Keratinocyte (primary cell): Measurements from ENCODE around the gene TDP1. TPM values are rescaled to one million over a fixed set of nuclear protein-coding genes. Genes with fewer than 3 reads are reported as not detected.

ENCODE experiments used
- DNase-seq: peaks from one replicate; pipeline ENCODE4 v3.0.0-alpha.2; 2011; ENCODE audit warnings: low read depth, missing footprints, low spot score
- FAIRE-seq: peaks from 2 replicates; lab custom pipeline; 2011; peaks lifted over from hg19 to GRCh38; lab: Jason Lieb, UNC
- H2AFZ ChIP-seq: 2 replicates; pipeline ENCODE4 v1.6.0; 2012; ENCODE audit warnings: low read length, control low read depth, inconsistent platforms; ENCODE audit not compliant: control insufficient read depth
- H3K27ac ChIP-seq: 2 replicates; pipeline ENCODE4 v1.5.1; 2011; ENCODE audit warnings: low read length; ENCODE audit not compliant: control insufficient read depth, insufficient read depth
- H3K27me3 ChIP-seq: 3 replicates; pipeline ENCODE4 v1.6.0; 2011; ENCODE audit warnings: low read length; ENCODE audit not compliant: control insufficient read depth, insufficient read depth; ENCODE audit errors: extremely low read depth
- H3K36me3 ChIP-seq, 2 experiments: 2 replicates in 1 of 2; 3 replicates in 1 of 2; pipeline ENCODE4 v1.5.1; 2011; ENCODE audit warnings: low read length in 2 of 2, mild to moderate bottlenecking in 1 of 2; ENCODE audit not compliant: control insufficient read depth in 2 of 2, insufficient read depth in 2 of 2; ENCODE audit errors: extremely low read depth in 1 of 2
- H3K4me1 ChIP-seq: 3 replicates; pipeline ENCODE4 v1.5.1; 2011; ENCODE audit warnings: low read length; ENCODE audit not compliant: control insufficient read depth, insufficient read depth; ENCODE audit errors: extremely low read depth
- H3K4me2 ChIP-seq: 3 replicates; pipeline ENCODE4 v1.6.0; 2011; ENCODE audit warnings: low read depth, low read length; ENCODE audit not compliant: control insufficient read depth, insufficient read depth; ENCODE audit errors: extremely low read depth
- H3K4me3 ChIP-seq, 3 experiments: fragments of 200-600 bp in 1 of 3; sonication (generic) in 1 of 3; 2 replicates in 2 of 3; 3 replicates in 1 of 3; pipeline ENCODE4 v1.5.1; 2011 to 2016; ENCODE audit warnings: low read length in 3 of 3, mild to moderate bottlenecking in 3 of 3, control low read depth in 2 of 3, inconsistent platforms in 1 of 3, low read depth in 1 of 3, mixed read lengths in 1 of 3, mixed run types in 1 of 3, moderate library complexity in 1 of 3; ENCODE audit not compliant: control insufficient read depth in 2 of 3, insufficient read depth in 2 of 3; ENCODE audit errors: extremely low read depth in 1 of 3
- H3K79me2 ChIP-seq: 2 replicates; pipeline ENCODE4 v1.6.0; 2012; ENCODE audit warnings: low read length; ENCODE audit not compliant: control insufficient read depth, insufficient read depth
- H3K9ac ChIP-seq: 3 replicates; pipeline ENCODE4 v1.6.0; 2011; ENCODE audit warnings: low read length; ENCODE audit not compliant: control insufficient read depth, insufficient read depth; ENCODE audit errors: extremely low read depth
- H3K9me1 ChIP-seq: 3 replicates; pipeline ENCODE4 v1.6.0; 2011; ENCODE audit warnings: low read length; ENCODE audit not compliant: control insufficient read depth, insufficient read depth; ENCODE audit errors: extremely low read depth
- H3K9me3 ChIP-seq: 2 replicates; pipeline ENCODE4 v1.5.1; 2012; ENCODE audit warnings: low read depth, low read length; ENCODE audit not compliant: control insufficient read depth
- H4K20me1 ChIP-seq: 3 replicates; pipeline ENCODE4 v1.6.0; 2011; ENCODE audit warnings: low read length; ENCODE audit not compliant: control insufficient read depth, insufficient read depth; ENCODE audit errors: extremely low read depth
- EZH2 ChIP-seq: IDR thresholded peaks from one replicate; pipeline ENCODE4 v1.6.1; 2012; ENCODE audit warnings: inconsistent platforms, mild to moderate bottlenecking, low read length, moderate library complexity
- dilution Hi-C: fragments of 300-500 bp; cut with MboI; formaldehyde crosslinking; loops from one replicate; pipeline ENCODE4 v1.7.0; 2020; ENCODE audit warnings: low sequenced_read_pairs; ENCODE audit not compliant: extremely low pct_ligation_motif_present
- polyA plus RNA-seq, 5 experiments: library from polyadenylated mRNA; depleted of rRNA in 3 of 5; stranded (reverse) in 3 of 5; stranded (forward) in 1 of 5; unstranded in 1 of 5; fragments of >200 nt; gene quantifications; 1 replicate in 1 of 5; 2 replicates in 3 of 5; 3 replicates in 1 of 5; pipeline versions ENCODE4 v1.2.1 to v1.2.3, GENCODE V29; 2011 to 2012; ENCODE audit warnings: missing spikeins in 2 of 5, low read depth in 1 of 5, low replicate concordance in 1 of 5
- TF ChIP-seq, protein P1 (sequence below), 3 experiments: IDR thresholded peaks in 1 of 3; conservative IDR thresholded peaks in 1 of 3; optimal IDR thresholded peaks in 1 of 3; 2 replicates in 2 of 3; 3 replicates in 1 of 3; pipeline versions ENCODE3 to v1.5.1; 2011; ENCODE audit warnings: low read length in 3 of 3, mild to moderate bottlenecking in 3 of 3, moderate library complexity in 2 of 3, control low read depth in 1 of 3, inconsistent platforms in 1 of 3; ENCODE audit not compliant: insufficient read depth in 2 of 3; ENCODE audit errors: extremely low read depth in 1 of 3

TDP1 gene
- polyA plus RNA-seq, 1 donor (not counting 4 experiments of a cell fraction or from before 2014, with no cell fraction given): 24.9 TPM

DNA sequence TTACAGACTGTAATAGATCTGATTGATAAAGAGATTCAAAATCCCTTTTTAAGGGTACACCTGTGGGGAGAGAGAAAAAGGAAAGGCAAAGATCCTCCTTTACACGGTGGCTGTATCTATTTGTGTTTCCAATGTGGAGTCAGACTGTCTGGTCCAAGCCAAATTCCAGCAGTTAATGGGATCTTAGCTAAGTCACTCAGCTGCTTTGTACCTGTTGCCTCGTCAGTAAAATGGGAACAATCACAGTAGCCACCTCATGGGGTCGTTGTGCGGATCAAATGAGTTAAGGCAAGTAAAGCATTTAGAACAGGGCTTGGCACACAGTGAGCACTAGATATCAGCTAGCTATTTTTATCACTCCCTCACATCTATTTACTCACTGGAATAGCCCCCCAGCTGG, 48.1 kb upstream of the TDP1 start:
- no peaks in the 10 kb centered on the region for H3K79me2 ChIP-seq
- no peaks in the 10 kb centered on the region for H3K27me3 ChIP-seq
- no peak overlapping the region for H3K27ac ChIP-seq
- H4K20me1 ChIP-seq: no peaks in the 10 kb centered on the region
- dilution Hi-C loops: no loop called here
- TF ChIP-seq, protein P1, sequence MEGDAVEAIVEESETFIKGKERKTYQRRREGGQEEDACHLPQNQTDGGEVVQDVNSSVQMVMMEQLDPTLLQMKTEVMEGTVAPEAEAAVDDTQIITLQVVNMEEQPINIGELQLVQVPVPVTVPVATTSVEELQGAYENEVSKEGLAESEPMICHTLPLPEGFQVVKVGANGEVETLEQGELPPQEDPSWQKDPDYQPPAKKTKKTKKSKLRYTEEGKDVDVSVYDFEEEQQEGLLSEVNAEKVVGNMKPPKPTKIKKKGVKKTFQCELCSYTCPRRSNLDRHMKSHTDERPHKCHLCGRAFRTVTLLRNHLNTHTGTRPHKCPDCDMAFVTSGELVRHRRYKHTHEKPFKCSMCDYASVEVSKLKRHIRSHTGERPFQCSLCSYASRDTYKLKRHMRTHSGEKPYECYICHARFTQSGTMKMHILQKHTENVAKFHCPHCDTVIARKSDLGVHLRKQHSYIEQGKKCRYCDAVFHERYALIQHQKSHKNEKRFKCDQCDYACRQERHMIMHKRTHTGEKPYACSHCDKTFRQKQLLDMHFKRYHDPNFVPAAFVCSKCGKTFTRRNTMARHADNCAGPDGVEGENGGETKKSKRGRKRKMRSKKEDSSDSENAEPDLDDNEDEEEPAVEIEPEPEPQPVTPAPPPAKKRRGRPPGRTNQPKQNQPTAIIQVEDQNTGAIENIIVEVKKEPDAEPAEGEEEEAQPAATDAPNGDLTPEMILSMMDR (optimal IDR thresholded peaks at IDR 0.05 in 1 of 3, IDR thresholded peaks at IDR 0.05 in 1 of 3, conservative IDR thresholded peaks at IDR 0.05 in 1 of 3; ENCODE audit: extremely low read depth in 1 of 3, insufficient read depth in 2 of 3, low read length in 3 of 3): no peak
- TF ChIP-seq EZH2: no peak
- H3K36me3 ChIP-seq: no peaks in the 10 kb centered on the region
- H3K4me2 ChIP-seq: no peak overlapping the region
- H3K9me1 ChIP-seq: no peaks in the 10 kb centered on the region
- H3K9me3 ChIP-seq: no peaks in the 10 kb centered on the region
- no peak overlapping the region for H3K4me3 ChIP-seq
- no peak overlapping the region for H2AFZ ChIP-seq
- FAIRE-seq: no peak
- no peak for DNase-seq
- no peak overlapping the region for H3K9ac ChIP-seq
- peaks cover 7% of the 10 kb centered on the region for H3K4me1 ChIP-seq

DNA sequence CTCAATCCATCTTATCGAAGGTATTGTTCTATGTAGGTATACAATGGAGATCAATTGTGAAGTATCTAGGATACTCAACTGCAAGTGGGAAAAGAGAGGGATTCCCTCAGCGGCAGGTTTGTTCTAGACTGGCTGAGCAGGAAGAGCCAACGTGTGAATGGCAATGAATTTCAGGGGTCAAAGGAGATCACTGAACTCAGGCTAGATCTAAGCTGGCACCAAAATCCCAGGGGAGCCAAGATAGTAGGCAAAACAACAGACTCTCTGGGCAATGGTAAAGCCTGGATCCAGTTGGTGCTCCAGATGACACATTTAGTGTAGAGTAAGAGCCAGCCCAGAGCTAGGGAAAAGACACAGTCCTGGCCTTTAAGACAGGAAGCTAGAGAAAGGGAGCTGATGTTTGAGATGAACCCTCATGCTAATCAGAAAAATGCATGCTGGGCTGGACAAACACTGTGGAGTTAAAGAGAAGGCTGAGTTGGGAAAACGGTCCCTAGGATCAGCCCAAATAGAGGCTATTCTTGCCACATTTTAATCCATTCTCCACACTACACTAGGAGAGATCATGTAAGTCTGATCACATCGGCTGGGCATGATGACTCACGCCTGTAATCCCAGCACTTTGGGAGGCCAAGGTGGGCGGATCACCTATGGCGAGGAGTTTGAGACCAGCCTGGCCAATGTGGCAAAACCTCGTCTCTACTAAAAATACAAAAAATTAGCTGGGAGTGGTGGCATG, 46.8 kb upstream of the TDP1 start:
- Histone ChIP-seq H3K4me1 (peaks cover 14% of the 10 kb centered on the region), H4K20me1 (no peaks in the 10 kb centered on the region), H3K9me3 (no peaks in the 10 kb centered on the region), H3K79me2 (no peaks in the 10 kb centered on the region), H3K9me1 (no peaks in the 10 kb centered on the region), H3K36me3 (no peaks in the 10 kb centered on the region), H3K27ac (no peak overlapping the region), H3K4me2 (no peak overlapping the region), H3K9ac (no peak overlapping the region), H2AFZ (no peak overlapping the region), H3K27me3 (no peaks in the 10 kb centered on the region), H3K4me3 (no peak overlapping the region)
- FAIRE-seq (no peak), DNase-seq (no peak)
- TF ChIP-seq EZH2: no peak
- TF ChIP-seq, protein P1 (optimal IDR thresholded peaks at IDR 0.05 in 1 of 3, IDR thresholded peaks at IDR 0.05 in 1 of 3, conservative IDR thresholded peaks at IDR 0.05 in 1 of 3; ENCODE audit: extremely low read depth in 1 of 3, insufficient read depth in 2 of 3, low read length in 3 of 3): no peak
- dilution Hi-C loops: no loop called here
